Activated naive CD4-positive, alpha-beta T cell treated with anti-CD3 and anti-CD28 coated beads, Interleukin-2, amount 50 U/mL, for 16 hours (primary cell): Measurements from ENCODE around the gene NPAS1.
"Not testable (repeated sequence)": the region's sequence is repeated elsewhere in the genome, so short reads cannot be mapped to it uniquely, and the experiment has no call there.

ENCODE experiments used
- DNase-seq: peaks from one replicate; pipeline ENCODE4 v3.0.0-alpha.2; 2020

NPAS1 gene

DNA sequence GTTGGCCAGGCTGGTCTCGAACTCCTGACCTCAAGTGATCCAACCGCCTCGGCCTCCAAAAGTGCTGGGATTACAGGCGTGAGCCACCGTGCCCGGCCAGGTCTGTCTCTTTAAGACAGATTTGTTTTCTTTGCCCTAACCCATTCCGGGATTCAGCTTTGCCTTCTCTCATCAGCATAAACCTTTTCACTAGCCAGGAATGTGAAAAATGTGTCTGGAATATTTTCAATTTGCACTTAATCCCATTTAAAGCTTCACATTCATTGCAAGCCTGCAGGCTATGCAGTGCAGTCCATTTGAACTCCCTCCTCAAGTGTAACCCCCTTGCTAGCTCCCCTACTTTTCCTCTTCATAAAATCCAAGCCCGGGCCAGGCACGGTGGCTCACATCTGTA, 29.7 kb downstream of the NPAS1 start:
- DNase-seq, result no peak

DNA sequence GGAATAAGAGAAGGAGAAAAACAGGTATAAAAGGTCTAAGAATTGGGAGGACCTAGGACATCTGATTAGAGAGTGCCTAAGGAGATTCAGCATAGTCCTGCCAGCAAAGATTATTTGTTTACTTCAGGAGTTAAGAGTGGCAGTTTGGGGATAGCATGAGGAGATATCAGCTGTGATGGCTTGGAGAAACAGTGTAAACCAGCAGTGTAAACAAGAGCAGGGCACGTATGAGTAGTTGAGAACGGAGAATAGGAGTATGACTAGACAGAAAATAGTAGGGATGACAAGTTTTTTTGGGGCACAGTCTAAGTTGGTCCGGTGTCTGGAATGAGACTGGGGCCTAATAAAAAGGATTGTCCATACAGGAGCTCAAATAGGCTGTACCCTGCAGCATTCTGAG, 30.9 kb downstream of the NPAS1 start:
- not testable (repeated sequence) for DNase-seq

DNA sequence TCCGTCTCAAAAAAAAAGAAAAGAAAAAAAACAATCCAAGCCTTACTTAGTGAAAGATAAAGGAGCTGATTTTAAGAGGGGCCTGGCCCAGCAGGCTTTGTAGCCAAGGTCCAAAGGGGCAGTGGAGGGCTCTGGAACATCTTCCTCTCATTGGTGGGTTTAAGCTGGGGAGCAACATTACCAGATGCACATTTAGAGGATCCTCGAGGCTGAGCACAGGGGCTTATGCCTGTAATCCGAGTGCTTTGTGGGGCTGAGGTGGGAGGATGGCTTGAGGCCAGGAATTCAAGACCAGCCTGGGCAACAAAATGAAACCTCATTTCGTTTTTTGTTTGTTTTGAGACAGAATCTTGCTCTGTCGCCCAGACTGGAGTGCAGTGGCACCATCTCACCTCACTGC, 36.8 kb downstream of the NPAS1 start:
- DNase-seq, result no peak

DNA sequence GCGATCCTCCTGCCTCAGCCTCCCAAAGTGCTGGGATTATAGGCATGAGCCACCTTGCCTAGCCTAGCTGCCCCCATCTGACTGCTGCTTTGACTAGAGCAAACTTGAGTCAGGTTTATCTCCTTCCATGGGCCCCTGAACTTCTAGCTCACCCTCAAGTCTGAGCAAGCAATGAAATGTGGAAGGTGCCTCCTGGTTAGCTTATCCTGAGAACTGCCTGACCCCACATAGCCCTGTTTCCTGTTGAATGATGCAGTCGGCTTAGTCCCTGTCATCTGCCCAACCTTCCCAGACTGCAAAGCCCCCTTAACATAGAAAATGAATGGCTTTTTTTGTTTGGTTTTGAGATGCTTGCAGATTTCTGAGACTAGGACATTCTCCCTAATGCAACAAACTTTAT, 37.7 kb downstream of the NPAS1 start:
- no peak for DNase-seq

DNA sequence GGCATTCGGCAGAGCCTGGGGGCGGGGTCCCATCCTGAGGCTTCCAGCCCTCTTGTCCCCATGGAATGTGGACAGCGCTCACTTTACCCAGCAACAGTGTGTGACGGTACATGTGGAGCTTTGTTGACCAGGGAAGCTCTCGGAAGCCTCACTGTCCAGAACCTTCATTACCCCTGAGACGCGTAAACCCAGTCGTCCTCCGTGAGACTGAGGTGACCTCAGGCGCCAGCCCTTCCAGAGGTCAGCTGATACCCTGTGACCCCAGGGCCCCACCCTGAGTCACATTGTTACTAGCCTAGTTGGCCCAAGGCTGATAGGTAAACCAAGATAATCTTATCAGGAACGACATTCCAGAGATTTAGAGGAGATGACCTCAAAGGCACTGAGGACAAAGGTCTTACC, 39.0 kb downstream of the NPAS1 start:
- DNase-seq, result no peak

DNA sequence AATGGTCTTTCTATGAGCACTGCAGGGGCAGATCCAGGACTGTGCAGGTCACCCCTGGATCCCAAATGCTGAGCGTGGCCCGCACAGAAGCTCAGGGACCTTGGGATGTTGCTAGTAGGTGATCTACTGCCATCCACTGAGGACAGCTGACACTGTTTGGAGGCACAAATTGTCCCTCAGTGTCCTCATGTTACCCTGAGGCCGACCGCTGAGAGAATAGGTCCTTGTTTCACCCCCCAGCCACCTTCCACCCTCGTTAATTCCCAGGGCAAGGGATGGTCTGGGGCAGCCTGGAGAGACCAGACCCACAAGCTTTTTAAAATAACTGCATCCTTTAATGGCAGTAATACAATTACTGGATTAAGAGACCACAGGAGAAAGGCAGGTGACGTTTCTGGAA, 44.2 kb downstream of the NPAS1 start:
- no peak for DNase-seq

DNA sequence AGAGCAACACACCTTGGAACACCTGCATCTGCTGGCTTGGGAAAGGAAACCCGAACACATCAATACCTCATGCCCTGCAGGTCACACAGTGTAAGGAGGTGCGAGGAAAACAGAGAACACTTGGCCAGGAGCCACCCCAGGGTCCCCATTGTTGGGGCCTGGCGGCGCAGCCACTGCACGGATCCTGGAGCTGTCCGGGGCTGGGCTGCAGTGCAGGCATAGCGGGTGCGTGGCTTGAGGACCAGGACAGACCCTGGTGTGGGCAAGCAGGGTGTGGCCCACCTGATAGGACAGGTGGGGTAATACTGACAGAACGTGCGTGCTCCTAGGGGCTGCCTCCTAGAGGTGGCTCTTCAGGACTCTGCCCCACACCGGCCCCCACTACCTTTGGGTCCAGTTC, 45.6 kb downstream of the NPAS1 start:
- no peak for DNase-seq

DNA sequence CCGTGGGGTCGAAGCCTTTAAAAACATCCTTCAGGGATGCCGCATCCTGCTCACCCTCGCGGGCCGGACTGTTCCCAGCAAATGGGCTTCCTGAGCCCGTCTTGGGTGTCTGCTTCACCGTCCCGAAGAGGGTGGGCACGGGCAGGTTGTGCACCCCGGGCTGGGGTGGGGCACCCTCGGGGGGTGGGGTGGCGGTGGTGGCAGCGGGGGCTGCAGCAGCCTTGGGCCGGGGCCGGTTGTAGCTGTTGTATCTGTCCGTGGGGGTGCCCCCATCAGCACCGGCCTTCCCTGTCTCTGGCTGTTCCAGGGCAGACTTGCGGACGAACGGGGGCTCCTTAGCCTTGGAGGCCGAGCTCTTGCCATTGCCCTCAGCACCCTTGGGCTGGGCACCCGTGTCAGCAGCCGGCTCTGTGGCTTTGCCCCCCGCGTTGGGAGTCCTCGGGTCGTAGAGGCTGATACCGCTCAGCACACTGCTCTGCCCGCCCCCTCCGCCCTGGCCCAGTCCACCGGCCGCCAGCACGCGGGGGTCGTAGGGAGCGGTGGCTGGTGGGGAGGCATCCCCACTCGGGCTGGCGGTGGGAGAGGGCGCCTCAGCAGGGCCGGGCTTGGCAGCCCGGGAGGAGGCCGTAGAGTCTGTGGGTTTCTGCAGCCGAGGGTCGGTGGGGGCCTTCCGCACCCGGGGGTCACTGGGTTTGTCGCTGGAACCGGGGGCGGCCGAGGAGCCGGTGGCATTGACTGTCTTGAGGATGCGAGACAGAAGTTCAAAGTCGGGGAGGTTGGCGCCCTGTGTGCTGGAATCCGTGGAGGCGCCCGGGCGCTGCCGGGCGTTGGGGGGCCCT, 47.0 kb downstream of the NPAS1 start:
- no peak for DNase-seq

DNA sequence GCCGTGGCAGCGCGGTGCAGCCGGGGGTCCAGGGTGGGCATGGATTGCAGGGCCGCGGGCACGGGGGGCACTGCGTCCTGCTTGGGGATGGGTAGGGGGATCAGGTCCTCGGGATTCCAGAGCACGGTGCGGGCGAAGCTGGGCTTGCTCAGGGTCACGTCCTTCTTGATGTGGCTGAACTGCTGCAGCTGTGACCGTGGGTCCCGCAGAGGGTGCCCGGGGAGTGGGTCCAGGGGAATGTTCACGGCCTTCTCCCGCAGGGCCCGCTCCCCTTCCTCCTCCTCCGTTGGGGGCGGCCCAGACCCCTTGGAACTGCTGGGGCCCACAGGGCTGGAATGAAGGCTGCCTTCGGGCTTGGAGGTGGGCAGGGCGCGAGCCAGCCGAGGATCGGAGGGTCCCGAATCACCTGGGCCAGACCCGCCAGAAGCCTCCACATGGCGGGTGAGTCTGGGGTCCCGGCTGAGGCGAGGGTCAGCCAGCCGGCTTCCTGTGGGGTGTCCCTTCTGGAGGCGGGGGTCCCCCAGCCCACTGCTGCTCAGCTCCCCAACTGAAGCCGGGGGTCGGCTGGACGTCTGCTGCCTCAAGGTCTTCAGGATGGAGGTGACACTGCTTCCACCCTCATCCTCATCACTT, 47.7 kb downstream of the NPAS1 start:
- DNase-seq, result no peak

DNA sequence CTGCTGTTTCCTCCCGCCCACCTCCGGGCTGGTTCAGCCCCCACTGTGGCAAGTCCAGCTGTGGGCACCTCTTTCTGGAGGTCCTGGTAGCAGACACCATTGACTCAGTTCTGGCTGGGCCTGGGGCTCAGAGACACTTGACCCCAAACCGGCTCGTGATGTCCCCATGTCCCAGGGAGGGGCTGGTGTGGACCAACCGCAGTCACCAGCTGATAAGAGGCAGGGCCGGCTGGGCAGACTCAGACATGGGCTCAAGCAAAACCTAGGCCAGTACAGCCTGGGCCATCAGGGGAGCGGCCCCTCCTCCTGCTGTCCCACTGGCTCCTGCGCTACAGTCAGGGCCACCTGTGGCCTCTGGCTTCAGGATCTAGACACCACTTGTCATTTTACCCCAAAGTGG, 48.6 kb downstream of the NPAS1 start:
- no peak for DNase-seq

DNA sequence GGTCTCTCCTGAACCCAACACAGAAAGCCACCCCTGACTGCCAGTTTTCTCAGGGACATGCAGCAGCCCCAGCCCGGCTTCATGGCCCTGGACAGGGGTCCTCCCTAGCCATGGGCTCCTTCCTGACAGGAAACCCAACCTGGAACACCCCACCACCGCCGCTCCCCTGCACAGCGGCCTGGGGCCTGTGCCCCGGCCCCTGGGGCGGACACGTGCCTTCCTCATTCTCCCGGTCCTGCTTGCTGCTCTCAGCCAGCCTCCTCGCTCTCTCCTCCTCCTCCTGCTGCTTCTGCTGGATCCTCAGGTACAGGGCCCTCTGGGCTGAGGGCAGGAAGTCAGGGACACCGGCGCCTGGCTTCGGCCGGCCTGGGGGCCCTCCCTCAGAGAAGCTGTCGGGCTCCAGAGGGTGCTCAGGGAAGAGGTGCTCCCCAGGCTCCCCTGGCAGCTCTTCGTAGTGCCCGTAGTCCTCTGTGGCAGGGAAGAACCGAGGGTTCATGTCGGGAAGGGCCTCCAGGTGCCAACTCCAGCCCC, 49.3 kb downstream of the NPAS1 start:
- DNase-seq, result no peak

DNA sequence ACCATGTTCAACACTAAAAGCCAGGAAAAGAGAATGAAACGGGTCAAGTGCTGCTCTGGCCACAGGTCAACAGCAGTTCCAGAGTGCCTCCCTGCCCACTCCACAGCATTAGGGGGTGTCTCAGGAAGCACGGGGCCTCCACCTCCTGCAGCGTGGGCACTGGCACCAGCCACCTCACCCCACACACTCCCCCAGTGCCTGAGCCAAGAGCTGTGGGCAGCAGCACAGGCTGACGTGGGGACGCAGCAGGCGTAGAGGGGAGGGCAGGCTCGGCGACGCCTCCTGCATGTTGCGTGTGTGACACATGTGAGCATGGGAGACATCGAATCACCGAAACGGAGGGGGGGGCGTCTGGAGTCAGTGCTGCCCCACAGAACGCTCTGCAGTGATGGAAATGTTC, 50.2 kb downstream of the NPAS1 start:
- no peak for DNase-seq

DNA sequence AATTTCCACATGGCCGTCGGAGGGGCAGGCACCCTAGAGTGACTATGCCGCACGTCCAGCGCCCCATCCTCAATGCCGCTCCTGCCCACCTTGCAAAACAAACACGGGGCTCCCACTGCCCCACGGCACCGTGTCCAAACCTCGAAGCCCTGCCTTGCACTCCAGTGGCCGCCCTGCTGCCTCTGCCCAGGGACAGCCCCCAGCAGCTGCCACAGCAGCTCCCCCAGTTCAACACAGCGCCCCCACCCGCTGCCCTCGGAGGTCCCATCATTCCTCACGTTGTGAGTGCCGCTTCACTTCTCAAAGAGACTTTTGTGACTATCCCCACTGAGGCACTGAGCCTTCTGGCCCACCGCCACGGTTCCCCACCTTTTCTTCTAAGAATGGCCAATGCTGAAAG, 51.1 kb downstream of the NPAS1 start:
- DNase-seq, result no peak

DNA sequence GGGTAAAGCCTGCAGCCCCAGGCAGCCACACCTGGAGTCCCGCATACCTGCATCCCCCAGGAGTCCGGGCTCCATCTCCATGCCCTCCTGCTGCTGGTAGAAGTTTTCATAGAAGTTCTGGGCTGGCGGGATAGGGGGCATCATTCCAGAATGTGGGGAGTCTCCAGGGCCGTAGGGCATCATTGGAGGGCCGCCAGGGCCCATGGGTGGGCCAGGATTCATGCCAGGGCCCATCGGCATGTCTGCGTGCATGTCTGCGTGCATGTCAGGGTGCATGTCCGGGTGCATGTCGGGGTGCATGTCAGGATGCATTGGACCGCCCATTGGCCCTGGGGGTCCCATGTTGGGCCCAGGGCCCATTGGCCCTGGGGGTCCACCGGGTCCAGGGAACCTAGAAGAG, 52.1 kb downstream of the NPAS1 start:
- no peak for DNase-seq

DNA sequence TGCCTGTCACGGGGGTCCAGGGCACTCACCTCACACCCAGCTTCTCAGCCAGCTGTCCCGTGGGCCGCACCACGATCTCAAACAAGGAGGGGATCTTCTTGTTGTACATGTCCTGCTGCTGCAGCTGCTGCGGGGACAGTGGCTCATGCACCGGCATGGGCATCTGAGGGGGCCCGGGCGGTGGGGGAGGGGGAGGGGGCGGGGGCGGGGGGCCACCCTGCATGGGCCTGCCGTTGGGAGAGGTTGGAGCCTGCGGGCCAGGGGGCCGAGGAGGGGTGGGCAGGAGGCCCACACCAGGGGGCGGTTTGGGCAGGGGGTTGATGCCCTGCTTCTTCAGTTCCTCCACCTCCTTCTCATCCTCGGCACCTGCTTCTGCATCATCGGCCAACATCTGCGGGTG, 52.7 kb downstream of the NPAS1 start:
- no peak for DNase-seq

DNA sequence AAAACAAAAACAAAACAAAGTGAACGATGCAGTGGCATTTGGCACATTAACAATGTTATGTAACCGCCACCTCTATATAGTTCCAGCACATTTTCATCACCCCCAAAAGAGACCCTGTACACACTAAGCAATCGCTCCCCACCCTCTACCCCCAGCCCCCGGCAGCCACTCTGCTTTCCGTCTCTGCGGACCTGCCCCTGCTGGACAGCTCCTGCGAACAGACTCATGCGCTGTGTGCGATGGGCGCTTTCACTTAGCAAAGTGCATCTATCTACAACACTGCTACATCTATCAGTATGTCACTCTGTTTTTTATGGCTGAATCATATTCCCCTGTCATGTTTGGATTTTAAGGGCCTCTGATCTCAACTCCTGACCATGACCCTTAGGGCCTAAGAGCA, 53.9 kb downstream of the NPAS1 start:
- no peak for DNase-seq

DNA sequence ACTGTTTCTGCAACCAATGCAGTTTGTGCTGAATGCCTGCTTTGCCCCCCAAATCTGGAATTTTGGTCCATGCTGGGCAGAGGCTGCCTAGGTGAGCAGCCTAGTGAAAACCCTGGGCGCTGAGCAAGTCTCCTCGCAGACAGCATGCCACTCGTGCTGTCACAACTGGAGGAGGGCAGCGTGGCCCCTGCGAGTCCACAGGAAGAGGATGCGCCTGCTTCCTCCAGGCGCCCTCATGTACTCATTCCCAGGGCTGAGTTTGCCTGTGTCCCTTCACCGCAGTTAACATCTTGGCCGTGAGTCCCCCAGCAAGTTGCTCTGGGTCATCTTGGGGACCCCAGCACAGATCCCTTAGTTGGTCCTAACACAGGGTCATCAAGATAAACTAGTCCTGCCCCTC, 55.0 kb downstream of the NPAS1 start:
- no peak for DNase-seq

DNA sequence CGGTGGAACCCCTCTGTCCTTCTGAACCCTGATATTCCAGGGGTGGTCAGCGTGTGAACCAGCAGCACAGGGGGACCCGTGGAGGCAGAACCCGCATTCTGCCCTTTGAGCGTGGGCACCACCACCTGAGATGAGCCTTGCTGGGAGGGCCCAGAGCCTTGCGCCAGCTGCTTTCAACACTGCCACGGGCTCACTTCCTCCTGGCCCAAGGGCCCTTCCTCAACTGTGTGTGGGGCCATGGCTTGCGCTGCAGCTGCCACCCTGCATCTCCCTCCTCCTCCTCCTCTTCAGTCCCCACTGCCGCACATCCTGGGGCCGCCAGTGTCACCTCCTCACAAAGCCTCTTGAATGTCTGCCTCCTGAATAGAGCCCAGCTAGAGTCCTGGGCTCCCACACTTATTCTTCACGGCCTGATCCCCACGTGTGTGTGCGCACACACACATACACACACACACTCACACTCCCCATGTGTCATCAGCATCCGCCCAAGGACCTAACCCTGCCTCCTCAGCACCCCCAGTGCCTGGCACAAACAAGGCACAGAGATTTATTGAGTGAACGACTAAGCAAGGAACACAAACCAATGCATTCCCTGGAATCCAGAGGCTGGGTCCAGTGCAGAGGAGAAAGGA, 55.7 kb downstream of the NPAS1 start:
- no peak for DNase-seq

DNA sequence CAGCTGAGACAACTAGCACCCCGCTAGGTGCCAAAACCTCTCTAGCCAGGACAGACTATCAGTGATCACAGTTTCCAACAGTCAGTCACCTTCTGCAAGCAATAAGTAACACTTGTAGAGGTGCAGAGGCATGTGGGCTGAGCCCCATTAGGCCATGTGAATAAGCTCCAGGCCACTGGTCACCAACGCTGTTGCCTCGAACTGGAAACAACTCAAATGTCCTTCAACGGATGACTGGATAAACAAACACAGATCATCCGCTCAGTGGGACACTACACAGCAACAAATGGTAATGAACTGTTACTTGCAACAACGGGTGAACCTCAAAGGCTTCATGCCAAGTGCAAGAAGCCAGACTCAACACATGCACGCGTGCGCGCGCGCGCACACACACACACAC, 56.3 kb downstream of the NPAS1 start:
- no peak for DNase-seq

DNA sequence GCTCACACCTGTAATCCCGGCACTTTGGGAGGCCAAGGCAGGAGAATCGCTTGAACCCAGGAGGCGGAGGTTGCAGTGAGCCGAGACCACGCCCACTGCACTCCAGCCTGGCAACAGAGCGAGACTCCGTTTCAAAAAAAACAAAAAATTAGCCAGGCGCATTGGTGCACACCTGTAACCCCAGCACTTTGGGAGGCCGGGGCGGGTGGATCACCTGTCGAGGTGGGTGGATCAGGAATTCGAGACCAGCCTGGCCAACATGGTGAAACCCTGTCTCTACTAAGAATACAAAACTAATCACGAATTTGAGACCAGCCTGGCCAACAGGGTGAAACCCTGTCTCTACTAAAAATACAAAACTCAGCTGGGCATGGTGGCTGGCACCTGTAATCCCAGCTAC, 58.7 kb downstream of the NPAS1 start:
- DNase-seq, result not testable (repeated sequence)

DNA sequence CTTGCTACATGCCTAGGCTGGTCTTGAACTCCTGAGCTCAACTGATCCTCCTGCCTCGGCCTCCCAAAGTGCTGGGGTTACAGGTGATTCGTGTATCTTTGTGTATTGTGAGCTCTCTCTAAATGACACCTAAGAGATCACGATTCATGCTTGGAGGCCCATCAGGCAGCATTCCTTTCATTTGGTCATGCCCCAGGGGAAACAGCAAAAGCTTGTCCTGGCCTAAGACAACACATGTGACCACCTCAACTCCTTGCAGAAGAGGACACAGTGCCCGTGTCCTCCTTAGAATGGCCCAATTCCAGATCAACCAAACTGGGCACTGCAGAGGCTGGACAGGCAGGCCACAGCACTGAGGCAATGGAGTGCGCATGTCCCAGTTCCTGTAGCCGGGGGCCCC, 61.5 kb downstream of the NPAS1 start:
- no peak for DNase-seq

DNA sequence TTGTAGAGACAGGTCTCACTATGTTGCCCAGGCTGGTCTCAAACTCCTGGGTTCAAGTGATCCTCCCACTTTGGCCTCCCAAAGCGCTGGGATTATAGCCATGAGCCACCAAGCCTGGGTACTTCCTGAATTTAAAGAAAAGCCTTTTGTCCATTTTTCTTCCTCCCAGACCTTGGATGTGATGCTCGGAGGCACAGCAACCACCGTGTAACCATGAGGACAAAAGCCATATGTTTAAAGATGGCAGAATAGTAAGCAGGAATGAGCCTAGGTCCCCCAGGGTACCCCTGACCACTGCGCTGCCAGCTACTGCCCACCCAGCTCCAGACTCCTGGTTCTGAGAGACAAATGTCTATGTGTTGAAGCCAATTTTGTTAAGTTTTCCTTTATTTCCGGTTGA, 62.9 kb downstream of the NPAS1 start:
- no peak for DNase-seq

DNA sequence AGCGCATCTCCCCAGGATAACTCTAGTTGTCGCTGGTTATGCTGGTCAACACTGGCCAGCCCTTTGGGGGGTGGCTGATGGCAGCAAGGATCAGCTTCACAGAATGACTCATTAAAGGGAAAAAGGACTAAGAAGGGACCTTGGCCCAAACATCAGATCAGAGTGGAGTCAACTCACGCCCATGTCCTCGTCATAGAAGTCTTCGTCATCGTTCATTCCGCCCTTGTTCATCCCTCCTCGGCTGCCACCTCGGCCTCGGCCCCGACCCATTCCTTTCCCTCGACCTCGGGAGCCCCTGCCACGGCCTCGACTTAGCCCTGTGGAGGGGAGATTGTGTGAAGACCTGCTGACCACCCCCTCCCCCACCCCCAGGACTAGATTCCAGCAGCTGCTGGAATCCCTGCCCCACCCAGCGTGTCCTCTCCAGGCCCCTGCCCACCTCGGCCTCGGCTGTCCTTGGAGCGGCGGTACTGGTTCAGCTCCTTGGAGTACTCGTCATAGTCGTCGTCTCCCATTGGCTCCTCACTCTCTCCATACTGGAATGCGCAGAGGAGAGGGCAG, 65.3 kb downstream of the NPAS1 start:
- no peak for DNase-seq

DNA sequence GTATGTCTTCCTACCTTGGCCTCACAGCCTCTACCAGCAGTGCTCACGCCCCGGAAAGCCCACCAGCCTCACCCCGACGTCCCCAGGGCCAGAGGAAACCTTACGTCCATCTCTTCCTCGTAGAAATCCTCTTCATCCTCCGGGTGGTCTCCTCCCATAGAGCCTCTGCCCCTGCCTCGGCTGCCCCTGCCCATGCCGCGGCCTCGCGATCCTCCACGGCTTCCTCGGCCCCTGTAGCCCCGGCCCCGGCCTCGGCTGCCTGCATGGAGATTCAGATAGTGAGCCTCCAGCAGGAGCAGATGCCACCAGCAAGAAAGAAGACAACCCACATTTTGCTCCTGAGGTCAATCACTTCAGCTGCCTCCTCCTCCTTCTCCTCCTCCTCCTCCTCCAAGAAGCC, 66.6 kb downstream of the NPAS1 start:
- DNase-seq, result no peak
